ENCODE data around the gene TAF11L14.

TAF11L14 gene

GRCh38 chr5:17655921-17656320 is 21.7 kb downstream of the TAF11L14 start:
- H3K4me3 ChIP-seq (ENCODE audit: low read depth, low read length): no peak overlapping the region
- DNase-seq: no peak
- in situ Hi-C loops (cut with HindIII; ENCODE audit: low pct_ligation_motif_present, low sequenced_read_pairs): no loop called here
- no peak overlapping the region for H3K27ac ChIP-seq
- no peaks in the 10 kb centered on the region for H3K27me3 ChIP-seq (replicated peaks)
- no peak for TF ChIP-seq CTCF (IDR thresholded peaks at IDR 0.05; ENCODE audit: low read depth, low read length, missing control alignments)
- H3K36me3 ChIP-seq (replicated peaks): no peaks in the 10 kb centered on the region

GRCh38 chr5:17663182-17663581 is 28.9 kb downstream of the TAF11L14 start:
- no peak for TF ChIP-seq CTCF (IDR thresholded peaks at IDR 0.05; ENCODE audit: low read depth, low read length, missing control alignments)
- H3K27me3 ChIP-seq (replicated peaks): no peaks in the 10 kb centered on the region
- no peak overlapping the region for H3K27ac ChIP-seq
- DNase-seq: no peak
- in situ Hi-C loops (cut with HindIII; ENCODE audit: low pct_ligation_motif_present, low sequenced_read_pairs): no loop called here
- H3K36me3 ChIP-seq (replicated peaks): no peaks in the 10 kb centered on the region
- H3K4me3 ChIP-seq (ENCODE audit: low read depth, low read length): no peak overlapping the region

GRCh38 chr5:17665836-17666235 is 31.6 kb downstream of the TAF11L14 start:
- Histone ChIP-seq H3K27ac (no peak overlapping the region), H3K4me3 (ENCODE audit: low read depth, low read length) (no peak overlapping the region), H3K27me3 (replicated peaks) (no peaks in the 10 kb centered on the region), H3K36me3 (replicated peaks) (no peaks in the 10 kb centered on the region)
- DNase-seq: no peak
- no peak for TF ChIP-seq CTCF (IDR thresholded peaks at IDR 0.05; ENCODE audit: low read depth, low read length, missing control alignments)
- in situ Hi-C loops (cut with HindIII; ENCODE audit: low pct_ligation_motif_present, low sequenced_read_pairs): no loop called here

GRCh38 chr5:17666726-17667235 is 32.5 kb downstream of the TAF11L14 start:
- in situ Hi-C loops (cut with HindIII; ENCODE audit: low pct_ligation_motif_present, low sequenced_read_pairs): no loop called here
- H3K27me3 ChIP-seq (replicated peaks): no peaks in the 10 kb centered on the region
- no peak for TF ChIP-seq CTCF (IDR thresholded peaks at IDR 0.05; ENCODE audit: low read depth, low read length, missing control alignments)
- no peak overlapping the region for H3K27ac ChIP-seq
- no peak overlapping the region for H3K4me3 ChIP-seq (ENCODE audit: low read depth, low read length)
- DNase-seq: no peak
- no peaks in the 10 kb centered on the region for H3K36me3 ChIP-seq (replicated peaks)

- in situ Hi-C loops (cut with HindIII; ENCODE audit: low pct_ligation_motif_present, low sequenced_read_pairs): no loop called here
Observed at GRCh38 chr5:17670353-17670752, 36.1 kb downstream of the TAF11L14 start.

More at GRCh38 chr5:17670353-17670752, 36.1 kb downstream of the TAF11L14 start:
- H3K36me3 ChIP-seq (replicated peaks): no peaks in the 10 kb centered on the region
- H3K27ac ChIP-seq: no peak overlapping the region
- no peak for TF ChIP-seq CTCF (IDR thresholded peaks at IDR 0.05; ENCODE audit: low read depth, low read length, missing control alignments)
- no peak overlapping the region for H3K4me3 ChIP-seq (ENCODE audit: low read depth, low read length)
- H3K27me3 ChIP-seq (replicated peaks): no peaks in the 10 kb centered on the region
- DNase-seq: no peak
